ELR (cell line): ENCODE results near the gene ERO1A.

Experiments used
- DNase-seq: peaks from one replicate; pipeline ENCODE4 v3.0.0-alpha.2; 2015; ENCODE audit warnings: low read depth

The ERO1A gene

DNA sequence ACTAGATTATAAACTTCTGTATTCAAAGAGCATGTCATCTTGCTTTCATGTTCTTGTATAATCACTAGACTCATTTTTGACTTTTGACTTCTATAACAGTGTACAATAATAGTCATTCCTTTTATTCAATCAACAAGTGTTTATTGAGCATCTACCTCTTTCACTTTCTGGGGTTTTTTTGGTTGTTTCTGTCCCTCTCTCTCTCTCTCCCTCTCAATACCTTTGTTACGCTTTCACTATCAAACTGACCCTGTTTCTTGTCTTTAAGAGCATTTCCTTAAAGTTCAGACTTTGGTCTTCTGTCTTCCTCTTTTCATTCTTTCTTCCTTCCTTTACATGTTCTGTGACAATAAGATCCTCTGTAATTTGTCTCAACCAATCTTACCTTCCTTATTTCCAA, 93.2 kb downstream of the ERO1A start:
- DNase-seq, result no peak

DNA sequence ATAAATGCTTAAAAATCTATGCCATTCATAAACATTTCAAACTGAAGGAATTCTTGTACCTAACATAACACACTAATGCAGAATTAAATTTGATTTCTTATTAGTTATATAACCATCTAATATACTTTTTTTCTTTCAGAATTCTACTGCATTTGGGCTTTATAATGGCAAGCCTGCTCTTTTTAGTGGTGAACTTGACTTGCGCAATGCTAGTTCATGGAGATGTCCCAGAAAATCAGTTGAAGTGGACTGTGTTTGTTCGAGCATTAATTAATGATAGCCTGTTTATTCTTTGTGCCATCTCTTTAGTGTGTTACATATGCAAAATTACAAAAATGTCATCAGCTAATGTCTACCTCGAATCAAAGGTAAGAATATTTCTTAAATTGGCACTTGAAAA, 95.4 kb downstream of the ERO1A start:
- DNase-seq, result no peak

DNA sequence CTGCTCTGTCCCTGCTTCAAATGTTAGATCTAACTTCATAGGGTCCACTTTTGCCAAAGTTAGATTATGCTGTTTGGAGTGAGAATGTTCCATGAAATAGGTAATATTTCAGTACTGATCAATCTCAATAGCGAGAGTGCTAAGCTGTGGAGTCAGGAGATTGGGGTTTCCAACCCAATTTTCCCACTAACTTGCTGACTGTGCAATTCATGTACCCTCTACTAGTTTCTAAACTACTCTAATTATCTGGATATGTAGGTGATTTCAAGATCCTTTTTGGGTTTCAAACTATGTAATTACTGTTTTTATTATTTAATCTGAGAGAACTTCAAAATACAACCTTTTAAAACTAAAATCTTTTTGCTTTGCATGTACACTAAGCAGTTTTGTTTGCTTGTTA, 96.8 kb downstream of the ERO1A start:
- DNase-seq, result no peak

DNA sequence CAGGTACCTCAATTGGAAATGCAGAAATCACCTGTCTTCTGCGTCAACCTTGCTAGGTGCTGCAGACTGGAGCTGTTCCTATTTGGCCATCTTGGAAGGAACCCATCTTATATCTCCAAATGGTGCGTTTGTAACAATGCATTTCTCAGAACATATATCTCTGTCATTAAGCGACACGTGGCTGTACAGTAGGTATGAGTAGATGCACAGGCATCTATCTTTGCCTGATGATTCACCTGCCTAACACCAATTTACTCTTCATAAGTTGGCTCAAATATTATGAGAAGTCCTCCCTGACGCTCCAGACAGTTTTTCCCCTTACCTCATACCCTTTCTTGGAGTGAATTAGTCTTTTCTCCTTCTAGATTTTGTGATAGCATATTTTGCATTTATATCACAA, 98.5 kb downstream of the ERO1A start:
- DNase-seq, result peak; percentile 41

DNA sequence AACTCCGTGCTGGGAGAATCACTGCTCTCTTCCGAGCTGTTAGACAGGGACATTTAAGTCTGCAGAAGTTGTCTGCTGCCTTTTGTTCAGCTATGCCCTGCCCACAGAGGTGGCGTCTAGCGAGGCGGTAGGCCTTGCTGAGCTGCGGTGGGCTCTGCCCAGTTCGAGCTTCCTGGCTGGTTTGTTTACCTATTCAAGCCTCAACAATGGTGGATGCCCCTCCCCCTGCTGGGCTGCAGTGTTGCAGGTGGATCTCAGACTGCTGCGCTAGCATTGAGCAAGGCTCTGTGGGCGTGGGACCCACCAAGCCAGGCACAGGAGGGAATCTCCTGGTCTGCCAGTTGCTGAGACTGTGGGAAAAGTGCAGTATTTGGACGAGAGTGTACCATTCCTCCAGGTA, 99.0 kb downstream of the ERO1A start:
- DNase-seq, result no peak

DNA sequence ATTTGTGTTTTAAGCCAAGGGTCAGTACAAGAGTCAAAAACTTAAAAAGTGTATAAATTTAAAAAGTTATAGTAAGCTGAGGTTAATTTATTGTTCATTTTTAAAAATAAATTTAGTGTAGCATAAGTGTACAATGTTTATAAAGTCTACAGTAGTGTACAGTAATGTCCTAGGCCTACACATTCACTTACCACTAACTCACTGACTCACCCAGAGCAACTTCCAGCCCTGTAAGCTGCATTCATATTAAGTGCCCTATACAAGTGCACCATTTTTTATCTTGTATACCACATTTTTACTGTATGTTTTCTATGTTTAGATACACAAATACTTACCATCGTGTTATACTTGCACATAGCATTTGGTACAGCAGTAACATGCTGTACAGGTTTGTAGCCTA, 105.0 kb downstream of the ERO1A start:
- no peak for DNase-seq
